IPS-15b (cell line): ENCODE results near the gene IRX1.

Experiments used
- H3K27me3 ChIP-seq: one replicate; pipeline ENCODE4 v1.6.1; 2013; ENCODE audit warnings: low read length; ENCODE audit not compliant: control insufficient read depth, insufficient read depth
- H3K36me3 ChIP-seq: one replicate; pipeline ENCODE4 v1.6.1; 2013; ENCODE audit warnings: low read length; ENCODE audit not compliant: control insufficient read depth, insufficient read depth
- H3K4me1 ChIP-seq: one replicate; pipeline ENCODE4 v1.6.1; 2013; ENCODE audit warnings: mild to moderate bottlenecking, low read length; ENCODE audit not compliant: control insufficient read depth, insufficient read depth
- H3K4me3 ChIP-seq: one replicate; pipeline ENCODE4 v1.5.1; 2013; ENCODE audit warnings: low read depth, low read length
- H3K9ac ChIP-seq: one replicate; pipeline ENCODE4 v1.6.1; 2013; ENCODE audit warnings: low read depth, mild to moderate bottlenecking, low read length
- H3K9me3 ChIP-seq: one replicate; pipeline ENCODE4 v1.6.1; 2013; ENCODE audit warnings: mild to moderate bottlenecking, low read length; ENCODE audit not compliant: control insufficient read depth, insufficient read depth

IRX1 gene

GRCh38 chr5:3596261-3596825 is 711 bp downstream of the IRX1 start:
- H3K4me1 ChIP-seq, result peaks cover 11% of the 10 kb centered on the region
- H3K9ac ChIP-seq, result no peak overlapping the region
- no peaks in the 10 kb centered on the region for H3K9me3 ChIP-seq

GRCh38 chr5:3596857-3597166 is 1.2 kb downstream of the IRX1 start:
- Histone ChIP-seq H3K4me3 (peak overlapping the region; percentile 22), H3K9me3 (no peaks in the 10 kb centered on the region), H3K4me1 (peaks cover 12% of the 10 kb centered on the region), H3K36me3 (no peaks in the 10 kb centered on the region), H3K27me3 (peaks cover 82% of the 10 kb centered on the region), H3K9ac (no peak overlapping the region)

More at GRCh38 chr5:3596261-3596825, 711 bp downstream of the IRX1 start:
- no peaks in the 10 kb centered on the region for H3K36me3 ChIP-seq
- peaks cover 82% of the 10 kb centered on the region for H3K27me3 ChIP-seq
- H3K4me3 ChIP-seq, result peak overlapping the region; percentile 22

- no peaks in the 10 kb centered on the region for H3K36me3 ChIP-seq
- peaks cover 82% of the 10 kb centered on the region for H3K27me3 ChIP-seq
- no peak overlapping the region for H3K9ac ChIP-seq
- peak overlapping the region; percentile 20 for H3K4me3 ChIP-seq
- peaks cover 11% of the 10 kb centered on the region for H3K4me1 ChIP-seq
- no peaks in the 10 kb centered on the region for H3K9me3 ChIP-seq
Measured at GRCh38 chr5:3597167-3598007, 1.8 kb downstream of the IRX1 start.

- Histone ChIP-seq H3K9me3 (no peaks in the 10 kb centered on the region), H3K27me3 (peaks cover 80% of the 10 kb centered on the region)
Measured at GRCh38 chr5:3598207-3598606, 2.6 kb downstream of the IRX1 start.

GRCh38 chr5:3598769-3599211 is 3.2 kb downstream of the IRX1 start:
- H3K4me3 ChIP-seq, result peak overlapping the region; percentile 46
- H3K36me3 ChIP-seq, result no peaks in the 10 kb centered on the region
- H3K4me1 ChIP-seq, result peaks cover 10% of the 10 kb centered on the region
- no peaks in the 10 kb centered on the region for H3K9me3 ChIP-seq
- no peak overlapping the region for H3K9ac ChIP-seq
- H3K27me3 ChIP-seq, result peaks cover 80% of the 10 kb centered on the region

More at GRCh38 chr5:3598207-3598606, 2.6 kb downstream of the IRX1 start:
- no peaks in the 10 kb centered on the region for H3K36me3 ChIP-seq
- H3K4me3 ChIP-seq, result peak overlapping the region; percentile 46
- H3K4me1 ChIP-seq, result peaks cover 11% of the 10 kb centered on the region
- no peak overlapping the region for H3K9ac ChIP-seq

GRCh38 chr5:3599226-3600105 is 3.8 kb downstream of the IRX1 start:
- Histone ChIP-seq H3K9ac (no peak overlapping the region), H3K27me3 (peaks cover 80% of the 10 kb centered on the region), H3K4me1 (peaks cover 6% of the 10 kb centered on the region), H3K4me3 (peak overlapping the region; percentile 46), H3K36me3 (no peaks in the 10 kb centered on the region), H3K9me3 (no peaks in the 10 kb centered on the region)

- H3K9me3 ChIP-seq, result no peaks in the 10 kb centered on the region
- H3K27me3 ChIP-seq, result peaks cover 86% of the 10 kb centered on the region
- H3K9ac ChIP-seq, result no peak overlapping the region
- peak overlapping the region; percentile 46 for H3K4me3 ChIP-seq
- H3K4me1 ChIP-seq, result peaks cover 6% of the 10 kb centered on the region
- no peaks in the 10 kb centered on the region for H3K36me3 ChIP-seq
Measured at GRCh38 chr5:3600106-3601060, 4.8 kb downstream of the IRX1 start.

GRCh38 chr5:3601061-3601710 is 5.6 kb downstream of the IRX1 start:
- H3K4me3 ChIP-seq, result peak overlapping the region; percentile 46
- H3K9me3 ChIP-seq, result no peaks in the 10 kb centered on the region
- peaks cover 94% of the 10 kb centered on the region for H3K27me3 ChIP-seq
- no peak overlapping the region for H3K9ac ChIP-seq
- no peaks in the 10 kb centered on the region for H3K36me3 ChIP-seq
- peaks cover 6% of the 10 kb centered on the region for H3K4me1 ChIP-seq

- Histone ChIP-seq H3K9me3 (no peaks in the 10 kb centered on the region), H3K36me3 (no peaks in the 10 kb centered on the region), H3K4me3 (peak overlapping the region; percentile 46), H3K27me3 (peaks cover 92% of the 10 kb centered on the region), H3K9ac (no peak overlapping the region), H3K4me1 (peaks cover 6% of the 10 kb centered on the region)
Measured at GRCh38 chr5:3601911-3602782, 6.5 kb downstream of the IRX1 start.
